HEK293 (cell line): ENCODE measurements around the gene ZNF616.

ENCODE experiments used
- CTCF ChIA-PET: fragments of 350-600 bp; formaldehyde crosslinking; extraction: SDS; loops from one replicate; lab custom pipeline; 2021; ENCODE audit warnings: antibody characterized with exemption; lab: Yijun Ruan, JAX
- POLR2A ChIA-PET: fragments of 300-600 bp; formaldehyde crosslinking; extraction: SDS; loops from one replicate; lab custom pipeline; 2020; ENCODE audit warnings: antibody characterized with exemption, inconsistent platforms; lab: Yijun Ruan, JAX
- H3K27ac ChIP-seq: fragments of 200-500 bp; sonication (Bioruptor generic); 2 replicates; pipeline ENCODE4 v1.5.1; 2014; ENCODE audit warnings: low read depth, low read length, control low read depth, inconsistent platforms; ENCODE audit errors: extremely low read depth
- H3K36me3 ChIP-seq, 2 experiments: fragments of 200-500 bp in 1 of 2; sonication (Bioruptor generic) in 1 of 2; 1 replicate in 1 of 2; 2 replicates in 1 of 2; pipeline ENCODE4 v1.5.1; 2014 to 2017; ENCODE audit warnings: inconsistent platforms in 2 of 2, low read length in 2 of 2; ENCODE audit not compliant: control insufficient read depth in 2 of 2, insufficient read depth in 1 of 2
- H3K4me1 ChIP-seq: fragments of 200-500 bp; sonication (Bioruptor generic); 2 replicates; pipeline ENCODE4 v1.5.1; 2014; ENCODE audit warnings: mild to moderate bottlenecking, low read length, inconsistent platforms; ENCODE audit not compliant: control insufficient read depth, insufficient read depth
- H3K4me3 ChIP-seq: 2 replicates; pipeline ENCODE4 v1.5.1; 2011; ENCODE audit warnings: low read depth, mild to moderate bottlenecking, control low read depth, low read length, moderate library complexity
- H3K9me3 ChIP-seq: fragments of 200-500 bp; sonication (Bioruptor generic); 2 replicates; pipeline ENCODE4 v1.5.1; 2014; ENCODE audit warnings: low read depth, low read length, inconsistent platforms; ENCODE audit not compliant: control insufficient read depth, insufficient read depth
- BCL11B ChIP-seq: fragments of 450-650 bp; formaldehyde crosslinking; IDR thresholded peaks from 2 replicates; pipeline ENCODE4 v1.5.1; 2016; ENCODE audit warnings: low read depth, missing biosample characterization, missing genetic modification characterization
- FEZF1 ChIP-seq: fragments of 450-650 bp; formaldehyde crosslinking; IDR thresholded peaks from 2 replicates; pipeline ENCODE4 v1.5.1; 2016; ENCODE audit warnings: missing biosample characterization, missing genetic modification characterization
- RBAK ChIP-seq: fragments of 450-650 bp; formaldehyde crosslinking; IDR thresholded peaks from 2 replicates; pipeline ENCODE4 v1.5.1; 2016; ENCODE audit warnings: missing biosample characterization, missing genetic modification characterization
- REST ChIP-seq: fragments of 450-650 bp; formaldehyde crosslinking; IDR thresholded peaks from 2 replicates; pipeline ENCODE4 v1.5.1; 2016; ENCODE audit warnings: missing biosample characterization, missing genetic modification characterization
- ZBTB11 ChIP-seq: fragments of 450-650 bp; formaldehyde crosslinking; conservative IDR thresholded peaks from 2 replicates; pipeline ENCODE4 v1.5.1; 2016; ENCODE audit warnings: low read depth, missing biosample characterization, missing genetic modification characterization
- ZBTB44 ChIP-seq: fragments of 450-650 bp; IDR thresholded peaks from 2 replicates; pipeline ENCODE4 v1.5.1; 2018; ENCODE audit warnings: missing biosample characterization, mild to moderate bottlenecking, missing genetic modification characterization
- ZBTB8A ChIP-seq: fragments of 450-650 bp; formaldehyde crosslinking; IDR thresholded peaks from 2 replicates; pipeline ENCODE4 v1.5.1; 2016; ENCODE audit warnings: missing biosample characterization, missing genetic modification characterization
- ZNF140 ChIP-seq: fragments of 450-650 bp; formaldehyde crosslinking; IDR thresholded peaks from 2 replicates; pipeline ENCODE4 v1.5.1; 2016; ENCODE audit warnings: missing biosample characterization, missing genetic modification characterization
- ZNF175 ChIP-seq: fragments of 450-650 bp; formaldehyde crosslinking; IDR thresholded peaks from 2 replicates; pipeline ENCODE4 v1.5.1; 2016; ENCODE audit warnings: missing biosample characterization, missing genetic modification characterization
- ZNF184 ChIP-seq: fragments of 450-650 bp; IDR thresholded peaks from 2 replicates; pipeline ENCODE4 v1.5.1; 2018; ENCODE audit warnings: missing biosample characterization, mild to moderate bottlenecking, missing genetic modification characterization
- ZNF37A ChIP-seq: fragments of 450-650 bp; IDR thresholded peaks from 2 replicates; pipeline ENCODE4 v1.5.1; 2018; ENCODE audit warnings: missing biosample characterization, missing genetic modification characterization
- ZNF394 ChIP-seq: fragments of 450-650 bp; formaldehyde crosslinking; IDR thresholded peaks from 2 replicates; pipeline ENCODE4 v1.5.1; 2016; ENCODE audit warnings: missing biosample characterization, missing genetic modification characterization, mild to moderate bottlenecking, moderate library complexity, borderline replicate concordance
- ZNF416 ChIP-seq: fragments of 450-650 bp; formaldehyde crosslinking; IDR thresholded peaks from 2 replicates; pipeline ENCODE4 v1.5.1; 2016; ENCODE audit warnings: missing biosample characterization, missing genetic modification characterization
- ZNF426 ChIP-seq: fragments of 450-650 bp; formaldehyde crosslinking; IDR thresholded peaks from 2 replicates; pipeline ENCODE4 v1.5.1; 2017; ENCODE audit warnings: missing biosample characterization, missing genetic modification characterization, mild to moderate bottlenecking, inconsistent platforms, moderate library complexity
- ZNF433 ChIP-seq: fragments of 450-650 bp; formaldehyde crosslinking; IDR thresholded peaks from 2 replicates; pipeline ENCODE4 v1.5.1; 2016; ENCODE audit warnings: missing biosample characterization, missing genetic modification characterization, low read depth
- ZNF449 ChIP-seq: fragments of 450-650 bp; formaldehyde crosslinking; IDR thresholded peaks from 2 replicates; pipeline ENCODE4 v1.5.1; 2017; ENCODE audit warnings: missing biosample characterization, mild to moderate bottlenecking, missing genetic modification characterization, moderate library complexity
- ZNF521 ChIP-seq: fragments of 450-650 bp; formaldehyde crosslinking; IDR thresholded peaks from 2 replicates; pipeline ENCODE4 v1.5.1; 2017; ENCODE audit warnings: missing biosample characterization, mild to moderate bottlenecking, missing genetic modification characterization
- ZNF530 ChIP-seq: fragments of 450-650 bp; formaldehyde crosslinking; IDR thresholded peaks from 2 replicates; pipeline ENCODE4 v1.5.1; 2016; ENCODE audit warnings: low read depth, missing biosample characterization, missing genetic modification characterization
- ZNF555 ChIP-seq: fragments of 450-650 bp; formaldehyde crosslinking; conservative IDR thresholded peaks from 2 replicates; pipeline ENCODE4 v1.5.1; 2017; ENCODE audit warnings: missing biosample characterization, mild to moderate bottlenecking, missing genetic modification characterization, inconsistent platforms
- ZNF571 ChIP-seq: fragments of 450-650 bp; formaldehyde crosslinking; IDR thresholded peaks from 2 replicates; pipeline ENCODE4 v1.5.0; 2017; ENCODE audit warnings: missing biosample characterization, missing genetic modification characterization
- ZNF623 ChIP-seq: fragments of 450-650 bp; formaldehyde crosslinking; IDR thresholded peaks from 2 replicates; pipeline ENCODE4 v1.5.1; 2016; ENCODE audit warnings: missing biosample characterization, missing genetic modification characterization
- ZNF629 ChIP-seq: fragments of 450-650 bp; formaldehyde crosslinking; IDR thresholded peaks from 2 replicates; pipeline ENCODE4 v1.5.1; 2017; ENCODE audit warnings: missing biosample characterization, missing genetic modification characterization
- ZNF704 ChIP-seq: fragments of 450-650 bp; formaldehyde crosslinking; IDR thresholded peaks from 2 replicates; pipeline ENCODE4 v1.5.1; 2016; ENCODE audit warnings: missing biosample characterization, missing genetic modification characterization
- ZNF707 ChIP-seq: fragments of 450-650 bp; formaldehyde crosslinking; IDR thresholded peaks from 2 replicates; pipeline ENCODE4 v1.5.1; 2016; ENCODE audit warnings: missing biosample characterization, missing genetic modification characterization
- ZNF837 ChIP-seq: fragments of 450-650 bp; formaldehyde crosslinking; IDR thresholded peaks from 2 replicates; pipeline ENCODE4 v1.5.1; 2016; ENCODE audit warnings: missing biosample characterization, missing genetic modification characterization
- ZSCAN23 ChIP-seq: fragments of 450-650 bp; formaldehyde crosslinking; IDR thresholded peaks from 2 replicates; pipeline ENCODE4 v1.5.1; 2016; ENCODE audit warnings: missing biosample characterization, missing genetic modification characterization

ZNF616 gene

GRCh38 chr19:52101866-52102562 lies 37.7 kb downstream of the ZNF616 start:
- Histone ChIP-seq H3K4me3 (no peak overlapping the region), H3K9me3 (no peaks in the 10 kb centered on the region; the same call in 1 of the 2 replicates), H3K36me3 (no peaks in the 10 kb centered on the region), H3K27ac (no peak overlapping the region), H3K4me1 (no peaks in the 10 kb centered on the region)
- ChIA-PET CTCF (interaction anchor here (0.6 kb wide), 1 partner anchor 21 kb away, joined by 3 read pairs; no protein-coding TSS in a partner anchor), POLR2A (no interaction called here)
- TF ChIP-seq ZNF140 (tag by site-specific recombination) (peak; percentile 65), ZNF837 (no peak), ZNF571 (tag by site-specific recombination) (no peak), ZBTB11 (tag by site-specific recombination) (peak; percentile 57; the same call in 1 of the 2 replicates), ZNF37A (tag by site-specific recombination) (no peak), ZNF555 (peak; percentile 68), ZNF394 (tag by site-specific recombination) (peak; percentile 93), ZNF521 (tag by site-specific recombination) (no peak), REST (tag by site-specific recombination) (peak; percentile 44; the same call in 1 of the 2 replicates), ZNF707 (tag by site-specific recombination) (no peak), ZNF184 (tag by site-specific recombination) (no peak), ZBTB44 (tag by site-specific recombination) (no peak), RBAK (no peak), ZNF426 (tag by site-specific recombination) (peak; percentile 66), ZBTB8A (tag by site-specific recombination) (peak; percentile 32; the same call in 1 of the 2 replicates), BCL11B (no peak), ZNF629 (tag by site-specific recombination) (0 out of 2 replicates have a peak, but pooled peaks have one; percentile 20), ZNF704 (tag by site-specific recombination) (no peak), FEZF1 (no peak), ZSCAN23 (tag by site-specific recombination) (no peak), ZNF623 (tag by site-specific recombination) (peak; percentile 64), ZNF416 (tag by site-specific recombination) (no peak), ZNF530 (tag by site-specific recombination) (no peak), ZNF449 (tag by site-specific recombination) (no peak), ZNF175 (tag by site-specific recombination) (no peak), ZNF433 (no peak)
